Mesenchymal stem cell (in vitro differentiated cells and primary cell): ENCODE results near the gene CDADC1.
A peak's percentile ranks its signal among the peaks of the same experiment; 100 is the strongest.

Source experiments
- DNase-seq: peaks from one replicate; pipeline ENCODE4 v3.0.0-alpha.2; 2013
- H2AFZ ChIP-seq: one replicate; pipeline ENCODE4 v1.6.1; 2013; ENCODE audit warnings: low read depth, mild to moderate bottlenecking, control low read depth, inconsistent platforms, low read length, moderate library complexity
- H2AK5ac ChIP-seq: 2 replicates; pipeline ENCODE4 v1.6.1; 2013; ENCODE audit warnings: low read length, moderate library complexity, mild to moderate bottlenecking, inconsistent platforms; ENCODE audit not compliant: severe bottlenecking
- H2BK120ac ChIP-seq: one replicate; pipeline ENCODE4 v1.6.1; 2013; ENCODE audit warnings: low read depth, mild to moderate bottlenecking, inconsistent platforms, low read length, moderate library complexity
- H2BK12ac ChIP-seq, 2 experiments: one replicate each; pipeline ENCODE4 v1.6.1; 2013; ENCODE audit warnings: inconsistent platforms in 2 of 2, low read length in 2 of 2, mild to moderate bottlenecking in 2 of 2, moderate library complexity in 2 of 2, control low read depth in 1 of 2
- H2BK15ac ChIP-seq: one replicate; pipeline ENCODE4 v1.6.1; 2013; ENCODE audit warnings: mild to moderate bottlenecking, low read depth, inconsistent platforms; ENCODE audit not compliant: poor library complexity, severe bottlenecking
- H2BK5ac ChIP-seq: 2 replicates; pipeline ENCODE4 v1.6.1; 2013; ENCODE audit warnings: low read depth, mild to moderate bottlenecking, low read length, control low read depth, inconsistent platforms; ENCODE audit not compliant: poor library complexity, severe bottlenecking
- H3K14ac ChIP-seq, 2 experiments: one replicate each; pipeline ENCODE4 v1.6.1; 2013; ENCODE audit warnings: inconsistent platforms in 2 of 2, low read length in 2 of 2, control low read depth in 1 of 2, mild to moderate bottlenecking in 1 of 2, moderate library complexity in 1 of 2
- H3K18ac ChIP-seq, 2 experiments: one replicate each; pipeline ENCODE4 v1.6.1; 2013; ENCODE audit warnings: inconsistent platforms in 2 of 2, low read length in 2 of 2, control low read depth in 1 of 2, low read depth in 1 of 2, mild to moderate bottlenecking in 1 of 2
- H3K23ac ChIP-seq, 2 experiments: one replicate each; pipeline ENCODE4 v1.6.1; 2013; ENCODE audit warnings: inconsistent platforms in 2 of 2, low read length in 2 of 2, mild to moderate bottlenecking in 2 of 2, moderate library complexity in 2 of 2, control low read depth in 1 of 2
- H3K27ac ChIP-seq: 2 replicates; pipeline ENCODE4 v1.5.1; 2013; ENCODE audit warnings: mild to moderate bottlenecking, moderate library complexity, low read length, control low read depth, inconsistent platforms; ENCODE audit not compliant: poor library complexity, severe bottlenecking
- H3K27me3 ChIP-seq, 2 experiments: 2 replicates each; pipeline versions ENCODE4 v1.6.1 to v1.7.0; 2013; ENCODE audit warnings: low read length in 2 of 2, mild to moderate bottlenecking in 2 of 2, moderate library complexity in 2 of 2, control low read depth in 1 of 2, inconsistent platforms in 1 of 2; ENCODE audit not compliant: control insufficient read depth in 1 of 2, insufficient read depth in 1 of 2
- H3K36me3 ChIP-seq, 2 experiments: 2 replicates each; pipeline versions ENCODE4 v1.6.1 to v1.7.0; 2013; ENCODE audit warnings: low read length in 2 of 2, control low read depth in 1 of 2, inconsistent platforms in 1 of 2, low read depth in 1 of 2, mild to moderate bottlenecking in 1 of 2; ENCODE audit not compliant: insufficient read depth in 2 of 2, control insufficient read depth in 1 of 2
- H3K4ac ChIP-seq, 2 experiments: one replicate each; pipeline ENCODE4 v1.6.1; 2013; ENCODE audit warnings: inconsistent platforms in 2 of 2, low read length in 2 of 2, mild to moderate bottlenecking in 2 of 2, moderate library complexity in 2 of 2, control low read depth in 1 of 2, low read depth in 1 of 2
- H3K4me1 ChIP-seq: 2 replicates; pipeline ENCODE4 v1.6.1; 2013; ENCODE audit warnings: low read depth, low read length, control low read depth; ENCODE audit not compliant: control insufficient read depth, insufficient read depth
- H3K4me2 ChIP-seq: 2 replicates; pipeline ENCODE4 v1.6.1; 2013; ENCODE audit warnings: low read length, mild to moderate bottlenecking, inconsistent platforms; ENCODE audit not compliant: poor library complexity, severe bottlenecking
- H3K4me3 ChIP-seq, 2 experiments: 2 replicates each; pipeline versions ENCODE4 v1.5.1 to v1.7.0; 2013; ENCODE audit warnings: low read length in 2 of 2, mild to moderate bottlenecking in 2 of 2, control low read depth in 1 of 2, low read depth in 1 of 2; ENCODE audit not compliant: insufficient read depth in 1 of 2
- H3K79me1 ChIP-seq: replicated peaks from 2 replicates; pipeline ENCODE4 v1.6.1; 2013; ENCODE audit warnings: mild to moderate bottlenecking, control low read depth, low read length, inconsistent platforms; ENCODE audit not compliant: poor library complexity, severe bottlenecking
- H3K9ac ChIP-seq: 2 replicates; pipeline ENCODE4 v1.7.0; 2013; ENCODE audit warnings: mild to moderate bottlenecking, low read length, moderate library complexity
- H3K9me3 ChIP-seq: 2 replicates; pipeline ENCODE4 v1.7.0; 2013; ENCODE audit warnings: mild to moderate bottlenecking, low read length; ENCODE audit not compliant: control insufficient read depth
- H4K8ac ChIP-seq: one replicate; pipeline ENCODE4 v1.6.1; 2013; ENCODE audit warnings: inconsistent platforms, mild to moderate bottlenecking, low read length, moderate library complexity
- H4K91ac ChIP-seq: one replicate; pipeline ENCODE4 v1.6.1; 2013; ENCODE audit warnings: mild to moderate bottlenecking, low read length, inconsistent platforms
- WGBS: methylation state at CpG from one replicate; pipeline ENCODE4 v1.1.7; 2013; ENCODE audit warnings: mixed read lengths; 5-methylcytosine and 5-hydroxymethylcytosine counted together

The CDADC1 gene

DNA sequence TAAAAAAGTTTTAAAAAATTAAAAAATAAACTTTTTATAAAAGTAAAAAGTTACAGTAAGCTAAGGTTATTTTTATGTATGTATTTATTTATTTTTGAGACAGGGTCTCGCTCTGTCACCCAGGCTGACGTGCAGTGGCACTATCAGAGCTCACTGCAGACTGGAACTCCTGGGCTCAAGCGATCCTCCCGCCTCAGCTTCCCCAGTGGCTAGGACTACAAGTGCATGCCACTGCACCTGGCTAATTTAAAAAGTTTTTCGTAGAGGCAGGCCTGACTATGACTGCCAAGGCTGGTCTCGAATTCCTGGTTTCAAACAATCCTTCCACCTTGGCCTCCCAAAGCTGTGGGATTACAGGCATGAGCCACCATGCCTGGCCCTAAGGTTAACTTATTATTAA, 64.1 kb downstream of the CDADC1 start:
- Histone ChIP-seq H2BK12ac (peak overlapping the region in 1 of 2 experiments; percentile 75), H2BK15ac (no peak overlapping the region), H4K8ac (no peak overlapping the region), H3K18ac (no peak overlapping the region), H3K4me2 (no peak overlapping the region), H3K4ac (peak overlapping the region in 1 of 2 experiments; percentile 15), H3K9me3 (no peaks in the 10 kb centered on the region), H2AK5ac (no peak overlapping the region), H2BK5ac (no peak overlapping the region), H3K14ac (no peak overlapping the region), H3K27me3 (no peaks in the 10 kb centered on the region), H3K36me3 (no peaks in the 10 kb centered on the region), H2BK120ac (no peak overlapping the region), H3K9ac (no peak overlapping the region), H3K4me3 (no peak overlapping the region), H3K79me1 (no peaks in the 10 kb centered on the region), H3K23ac (no peak overlapping the region), H4K91ac (no peak overlapping the region), H3K27ac (no peak overlapping the region), H3K4me1 (peaks cover 21% of the 10 kb centered on the region), H2AFZ (no peak overlapping the region)
- no peak for DNase-seq
- 99% methylated on average over 6 of the region's 6 CpGs for WGBS

- Histone ChIP-seq H2AFZ (no peak overlapping the region), H3K79me1 (no peaks in the 10 kb centered on the region), H2BK5ac (no peak overlapping the region), H3K4me3 (peak overlapping the region in 1 of 2 experiments; percentile 22), H3K23ac (no peak overlapping the region), H3K9ac (peak overlapping the region; percentile 73), H3K27me3 (no peaks in the 10 kb centered on the region), H2BK15ac (no peak overlapping the region), H3K4ac (peak overlapping the region in 1 of 2 experiments; percentile 65), H3K14ac (peak overlapping the region in 1 of 2 experiments; percentile 90), H2AK5ac (no peak overlapping the region), H4K91ac (peak overlapping the region; percentile 8), H3K36me3 (no peaks in the 10 kb centered on the region), H2BK12ac (peak overlapping the region; percentile 38 to 87), H3K4me2 (no peak overlapping the region), H3K27ac (peak overlapping the region; percentile 86), H2BK120ac (no peak overlapping the region), H3K18ac (peak overlapping the region; percentile 18 to 81), H4K8ac (peak overlapping the region; percentile 55), H3K4me1 (peaks cover 13% of the 10 kb centered on the region), H3K9me3 (no peaks in the 10 kb centered on the region)
- DNase-seq: peak; percentile 89
- WGBS: 11% methylated on average over 5 of the region's 6 CpGs
Measured at GRCh38 chr13:49314344-49314882, 66.7 kb downstream of the CDADC1 start.

DNA sequence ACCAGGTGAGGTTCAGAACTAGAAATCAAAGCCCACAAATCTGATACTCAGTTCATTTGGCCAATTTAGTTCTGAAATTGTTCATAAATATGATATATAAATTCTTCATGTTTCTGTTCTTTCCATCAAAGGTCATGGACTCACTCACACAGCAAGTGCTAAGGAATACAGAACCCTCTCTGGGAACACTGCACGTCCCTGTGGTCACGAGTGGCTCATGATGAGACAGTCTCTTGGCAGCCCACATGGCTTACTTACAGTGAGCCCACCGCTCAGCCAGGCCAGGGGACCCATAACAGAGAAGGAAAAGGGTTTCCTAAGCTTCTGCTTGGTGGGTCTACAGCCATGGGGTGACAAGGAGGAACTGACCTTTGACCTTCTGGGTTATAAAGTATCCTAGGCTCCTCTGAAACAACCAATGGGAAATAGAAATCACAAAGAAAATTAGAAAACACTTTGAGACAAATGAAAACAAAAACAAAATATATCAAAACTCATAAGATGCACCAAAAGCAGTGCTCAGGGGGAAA, 67.4 kb downstream of the CDADC1 start:
- Histone ChIP-seq H4K91ac (peak overlapping the region; percentile 92), H3K4ac (no peak overlapping the region), H3K27ac (peak overlapping the region; percentile 39), H2BK12ac (peak overlapping the region; percentile 38 to 98), H2BK5ac (no peak overlapping the region), H4K8ac (peak overlapping the region; percentile 68), H2AFZ (no peak overlapping the region), H3K9me3 (no peaks in the 10 kb centered on the region), H3K79me1 (no peaks in the 10 kb centered on the region), H3K23ac (no peak overlapping the region), H2BK120ac (peak overlapping the region; percentile 54), H3K18ac (peak overlapping the region; percentile 31 to 45), H2AK5ac (peak overlapping the region; percentile 88), H3K4me3 (no peak overlapping the region), H2BK15ac (no peak overlapping the region), H3K9ac (peak overlapping the region; percentile 73), H3K4me1 (peaks cover 10% of the 10 kb centered on the region), H3K27me3 (no peaks in the 10 kb centered on the region), H3K4me2 (no peak overlapping the region), H3K36me3 (no peaks in the 10 kb centered on the region), H3K14ac (peak overlapping the region in 1 of 2 experiments; percentile 93)
- WGBS: 73% methylated on average over 3 of the region's 3 CpGs
- peak; percentile 54 for DNase-seq

DNA sequence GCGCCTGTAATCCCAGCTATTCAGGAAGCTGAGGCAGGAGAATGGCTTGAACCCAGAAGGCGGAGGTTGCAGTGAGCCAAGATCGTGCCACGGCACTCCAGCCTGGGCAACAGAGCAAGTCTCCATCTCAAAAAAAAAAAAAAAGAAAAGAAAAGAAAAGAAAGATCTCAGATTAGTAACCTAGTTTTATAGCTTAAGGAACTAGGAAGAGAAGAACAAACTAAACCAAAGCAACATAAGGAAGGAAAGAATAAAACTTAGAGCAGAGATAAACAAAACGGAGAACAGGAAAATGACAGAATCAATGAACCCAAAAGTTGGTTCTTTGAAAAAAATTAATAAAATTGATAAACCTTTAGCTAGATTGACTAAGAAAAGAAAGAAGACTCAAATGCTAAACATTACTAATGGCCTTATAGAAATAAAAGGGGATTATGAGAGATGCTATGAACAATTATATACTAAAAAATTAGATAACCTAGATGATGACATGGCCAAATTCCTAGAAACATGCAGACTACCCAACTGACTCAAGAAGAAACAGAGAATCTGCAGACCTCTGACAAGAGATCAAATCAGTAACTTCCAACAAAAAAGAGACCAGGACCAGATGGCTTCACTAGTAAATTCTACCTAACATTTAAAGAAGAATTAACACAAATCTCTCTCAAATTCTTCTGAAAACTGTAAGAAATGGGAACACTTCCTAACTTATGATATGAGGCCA, 68.2 kb downstream of the CDADC1 start:
- no peak for DNase-seq
- Histone ChIP-seq H3K4ac (no peak overlapping the region), H2BK5ac (no peak overlapping the region), H3K14ac (no peak overlapping the region), H3K4me1 (peaks cover 9% of the 10 kb centered on the region), H2BK15ac (no peak overlapping the region), H4K8ac (no peak overlapping the region), H2BK12ac (no peak overlapping the region), H3K27me3 (no peaks in the 10 kb centered on the region), H2BK120ac (no peak overlapping the region), H3K79me1 (no peaks in the 10 kb centered on the region), H3K18ac (no peak overlapping the region), H2AFZ (no peak overlapping the region), H3K36me3 (no peaks in the 10 kb centered on the region), H3K9ac (no peak overlapping the region), H3K9me3 (no peaks in the 10 kb centered on the region), H3K4me2 (no peak overlapping the region), H3K27ac (no peak overlapping the region), H4K91ac (no peak overlapping the region), H2AK5ac (no peak overlapping the region), H3K23ac (no peak overlapping the region), H3K4me3 (no peak overlapping the region)
- 100% methylated on average over 1 of the region's 5 CpGs for WGBS
